GM23338 (cell line): ENCODE results near the gene WNT5A.

Experiments used
- CREB1 ChIP-seq: fragments of 250-450 bp; sonication (Bioruptor Pico); IDR thresholded peaks from 2 replicates; pipeline ENCODE4 v1.5.0; 2020; ENCODE audit warnings: low read depth, mild to moderate bottlenecking, moderate library complexity
- CTCF ChIP-seq, 2 experiments: fragments of 200-600 bp in 1 of 2; sonication (generic) in 1 of 2; conservative IDR thresholded peaks; 2 replicates each; pipeline versions ENCODE4 v1.5.1 to v1.6.1; 2016 to 2017; ENCODE audit warnings: antibody characterized with exemption in 2 of 2, low read depth in 2 of 2, mild to moderate bottlenecking in 2 of 2, moderate library complexity in 1 of 2
- EZH2 ChIP-seq: fragments of 200-600 bp; sonication (generic); IDR thresholded peaks from one replicate; pipeline ENCODE4 v1.8.0; 2017; ENCODE audit warnings: antibody characterized with exemption, mild to moderate bottlenecking, low read depth; ENCODE audit not compliant: unreplicated experiment
- NANOG ChIP-seq: IDR thresholded peaks from 2 replicates; pipeline ENCODE4 v1.6.1; 2016; ENCODE audit warnings: antibody characterized with exemption, borderline replicate concordance
- REST ChIP-seq: IDR thresholded peaks from one replicate; pipeline ENCODE4 v1.6.1; 2018; ENCODE audit warnings: antibody characterized with exemption; ENCODE audit not compliant: unreplicated experiment

GRCh38 chr3:55500555-55501330 lies 13.6 kb upstream of the WNT5A start:
- TF ChIP-seq EZH2, result no peak
- TF ChIP-seq CTCF (conservative IDR thresholded peaks at IDR 0.05; ENCODE audit: low read depth in 2 of 2), result no peak
- no peak for TF ChIP-seq REST
- no peak for TF ChIP-seq NANOG
- TF ChIP-seq CREB1 (CRISPR knock-in tag), result no peak
